ENCODE results near the gene ME2. TPM values are rescaled to one million over a fixed set of nuclear protein-coding genes. Genes with fewer than 3 reads are reported as not detected.
A peak's percentile ranks its signal among the peaks of the same experiment; 100 is the strongest.

ME2 gene
- polyA plus RNA-seq, 2 donors: 7.3 to 12.2 TPM

- H3K27me3 ChIP-seq (ENCODE audit: control insufficient read depth in 1 of 2, insufficient read depth in 2 of 2, low read length in 2 of 2): no peaks in the 10 kb centered on the region
- 86% methylated on average over 3 of the region's 3 CpGs for WGBS, 2 donors
- H3K4me1 ChIP-seq (ENCODE audit: control insufficient read depth in 2 of 2, insufficient read depth in 2 of 2, low read length in 1 of 2): peaks cover 0 to 3% of the 10 kb centered on the region in 2 donors
- no peak overlapping the region for H3K4me3 ChIP-seq (ENCODE audit: low read depth in 1 of 2, low read length in 2 of 2)
- no peak overlapping the region for H3K27ac ChIP-seq (ENCODE audit: low read depth in 2 of 2, low read length in 1 of 2)
- H3K9me3 ChIP-seq (ENCODE audit: control insufficient read depth in 2 of 2, insufficient read depth in 1 of 2, low read depth in 1 of 2, low read length in 1 of 2): no peaks in the 10 kb centered on the region
- no peaks in the 10 kb centered on the region for H3K36me3 ChIP-seq (ENCODE audit: control insufficient read depth in 2 of 2, insufficient read depth in 2 of 2, low read length in 1 of 2)
These were observed 21.2 kb upstream of the ME2 start for GRCh38 chr18:50857694-50858093.

GRCh38 chr18:50859793-50860555 lies 18.9 kb upstream of the ME2 start:
- H3K4me1 ChIP-seq (ENCODE audit: control insufficient read depth in 2 of 2, insufficient read depth in 2 of 2, low read length in 1 of 2): no peaks in the 10 kb centered on the region
- no peaks in the 10 kb centered on the region for H3K36me3 ChIP-seq (ENCODE audit: control insufficient read depth in 2 of 2, insufficient read depth in 2 of 2, low read length in 1 of 2)
- H3K4me3 ChIP-seq (ENCODE audit: low read depth in 1 of 2, low read length in 2 of 2): no peak overlapping the region
- H3K27ac ChIP-seq (ENCODE audit: low read depth in 2 of 2, low read length in 1 of 2): no peak overlapping the region
- no peaks in the 10 kb centered on the region for H3K27me3 ChIP-seq (ENCODE audit: control insufficient read depth in 1 of 2, insufficient read depth in 2 of 2, low read length in 2 of 2)
- H3K9me3 ChIP-seq (ENCODE audit: control insufficient read depth in 2 of 2, insufficient read depth in 1 of 2, low read depth in 1 of 2, low read length in 1 of 2): no peaks in the 10 kb centered on the region

GRCh38 chr18:50861617-50862016 lies 17.3 kb upstream of the ME2 start:
- H3K9me3 ChIP-seq (ENCODE audit: control insufficient read depth in 2 of 2, insufficient read depth in 1 of 2, low read depth in 1 of 2, low read length in 1 of 2): no peaks in the 10 kb centered on the region
- no peak overlapping the region for H3K27ac ChIP-seq (ENCODE audit: low read depth in 2 of 2, low read length in 1 of 2)
- H3K4me3 ChIP-seq (ENCODE audit: low read depth in 1 of 2, low read length in 2 of 2): no peak overlapping the region
- H3K36me3 ChIP-seq (ENCODE audit: control insufficient read depth in 2 of 2, insufficient read depth in 2 of 2, low read length in 1 of 2): no peaks in the 10 kb centered on the region
- no peaks in the 10 kb centered on the region for H3K27me3 ChIP-seq (ENCODE audit: control insufficient read depth in 1 of 2, insufficient read depth in 2 of 2, low read length in 2 of 2)
- WGBS, 2 donors: 87 to 88% methylated on average over 1 of the region's 1 CpG
- no peaks in the 10 kb centered on the region for H3K4me1 ChIP-seq (ENCODE audit: control insufficient read depth in 2 of 2, insufficient read depth in 2 of 2, low read length in 1 of 2)

- Histone ChIP-seq H3K27me3 (ENCODE audit: control insufficient read depth in 1 of 2, insufficient read depth in 2 of 2, low read length in 2 of 2) (no peaks in the 10 kb centered on the region), H3K4me1 (ENCODE audit: control insufficient read depth in 2 of 2, insufficient read depth in 2 of 2, low read length in 1 of 2) (no peaks in the 10 kb centered on the region), H3K4me3 (ENCODE audit: low read depth in 1 of 2, low read length in 2 of 2) (no peak overlapping the region), H3K36me3 (ENCODE audit: control insufficient read depth in 2 of 2, insufficient read depth in 2 of 2, low read length in 1 of 2) (no peaks in the 10 kb centered on the region), H3K9me3 (ENCODE audit: control insufficient read depth in 2 of 2, insufficient read depth in 1 of 2, low read depth in 1 of 2, low read length in 1 of 2) (no peaks in the 10 kb centered on the region), H3K27ac (ENCODE audit: low read depth in 2 of 2, low read length in 1 of 2) (no peak overlapping the region)
- 76 to 81% methylated on average over 2 of the region's 2 CpGs for WGBS, 2 donors
These were observed 16.5 kb upstream of the ME2 start for GRCh38 chr18:50862401-50862800.

- no peak overlapping the region for H3K4me3 ChIP-seq (ENCODE audit: low read depth in 1 of 2, low read length in 2 of 2)
- WGBS, 2 donors: 48 to 59% methylated on average over 4 of the region's 4 CpGs
- no peak overlapping the region for H3K27ac ChIP-seq (ENCODE audit: low read depth in 2 of 2, low read length in 1 of 2)
- no peaks in the 10 kb centered on the region for H3K9me3 ChIP-seq (ENCODE audit: control insufficient read depth in 2 of 2, insufficient read depth in 1 of 2, low read depth in 1 of 2, low read length in 1 of 2)
- H3K4me1 ChIP-seq (ENCODE audit: control insufficient read depth in 2 of 2, insufficient read depth in 2 of 2, low read length in 1 of 2): no peaks in the 10 kb centered on the region
- no peaks in the 10 kb centered on the region for H3K27me3 ChIP-seq (ENCODE audit: control insufficient read depth in 1 of 2, insufficient read depth in 2 of 2, low read length in 2 of 2)
- H3K36me3 ChIP-seq (ENCODE audit: control insufficient read depth in 2 of 2, insufficient read depth in 2 of 2, low read length in 1 of 2): no peaks in the 10 kb centered on the region
These were observed 15.0 kb upstream of the ME2 start for GRCh38 chr18:50863840-50864375.

- Histone ChIP-seq H3K4me1 (ENCODE audit: control insufficient read depth in 2 of 2, insufficient read depth in 2 of 2, low read length in 1 of 2) (no peaks in the 10 kb centered on the region), H3K36me3 (ENCODE audit: control insufficient read depth in 2 of 2, insufficient read depth in 2 of 2, low read length in 1 of 2) (no peaks in the 10 kb centered on the region), H3K27me3 (ENCODE audit: control insufficient read depth in 1 of 2, insufficient read depth in 2 of 2, low read length in 2 of 2) (no peaks in the 10 kb centered on the region), H3K9me3 (ENCODE audit: control insufficient read depth in 2 of 2, insufficient read depth in 1 of 2, low read depth in 1 of 2, low read length in 1 of 2) (no peaks in the 10 kb centered on the region), H3K4me3 (ENCODE audit: low read depth in 1 of 2, low read length in 2 of 2) (no peak overlapping the region), H3K27ac (ENCODE audit: low read depth in 2 of 2, low read length in 1 of 2) (no peak overlapping the region)
These were observed 12.2 kb upstream of the ME2 start for GRCh38 chr18:50866765-50867164.

- 60 to 67% methylated on average over 4 of the region's 4 CpGs for WGBS, 2 donors
- no peaks in the 10 kb centered on the region for H3K36me3 ChIP-seq (ENCODE audit: control insufficient read depth in 2 of 2, insufficient read depth in 2 of 2, low read length in 1 of 2)
- H3K9me3 ChIP-seq (ENCODE audit: control insufficient read depth in 2 of 2, insufficient read depth in 1 of 2, low read depth in 1 of 2, low read length in 1 of 2): no peaks in the 10 kb centered on the region
- H3K27ac ChIP-seq (ENCODE audit: low read depth in 2 of 2, low read length in 1 of 2): peak overlapping the region; percentile 58 to 62
- H3K4me3 ChIP-seq (ENCODE audit: low read depth in 1 of 2, low read length in 2 of 2): no peak overlapping the region
- H3K27me3 ChIP-seq (ENCODE audit: control insufficient read depth in 1 of 2, insufficient read depth in 2 of 2, low read length in 2 of 2): no peaks in the 10 kb centered on the region
- H3K4me1 ChIP-seq (ENCODE audit: control insufficient read depth in 2 of 2, insufficient read depth in 2 of 2, low read length in 1 of 2): no peaks in the 10 kb centered on the region
These were observed 9.8 kb upstream of the ME2 start for GRCh38 chr18:50869150-50869549.

GRCh38 chr18:50870138-50870845 lies 8.6 kb upstream of the ME2 start:
- Histone ChIP-seq H3K27me3 (ENCODE audit: control insufficient read depth in 1 of 2, insufficient read depth in 2 of 2, low read length in 2 of 2) (no peaks in the 10 kb centered on the region), H3K9me3 (ENCODE audit: control insufficient read depth in 2 of 2, insufficient read depth in 1 of 2, low read depth in 1 of 2, low read length in 1 of 2) (no peaks in the 10 kb centered on the region), H3K4me3 (ENCODE audit: low read depth in 1 of 2, low read length in 2 of 2) (no peak overlapping the region), H3K4me1 (ENCODE audit: control insufficient read depth in 2 of 2, insufficient read depth in 2 of 2, low read length in 1 of 2) (no peaks in the 10 kb centered on the region), H3K27ac (ENCODE audit: low read depth in 2 of 2, low read length in 1 of 2) (peak overlapping the region in 1 of 2 donors; percentile 85), H3K36me3 (ENCODE audit: control insufficient read depth in 2 of 2, insufficient read depth in 2 of 2, low read length in 1 of 2) (no peaks in the 10 kb centered on the region)
- 49 to 65% methylated on average over 7 of the region's 7 CpGs for WGBS, 2 donors

GRCh38 chr18:50871846-50872245 lies 7.1 kb upstream of the ME2 start:
- Histone ChIP-seq H3K4me1 (ENCODE audit: control insufficient read depth in 2 of 2, insufficient read depth in 2 of 2, low read length in 1 of 2) (no peaks in the 10 kb centered on the region), H3K36me3 (ENCODE audit: control insufficient read depth in 2 of 2, insufficient read depth in 2 of 2, low read length in 1 of 2) (no peaks in the 10 kb centered on the region), H3K27ac (ENCODE audit: low read depth in 2 of 2, low read length in 1 of 2) (no peak overlapping the region), H3K4me3 (ENCODE audit: low read depth in 1 of 2, low read length in 2 of 2) (no peak overlapping the region), H3K9me3 (ENCODE audit: control insufficient read depth in 2 of 2, insufficient read depth in 1 of 2, low read depth in 1 of 2, low read length in 1 of 2) (no peaks in the 10 kb centered on the region), H3K27me3 (ENCODE audit: control insufficient read depth in 1 of 2, insufficient read depth in 2 of 2, low read length in 2 of 2) (no peaks in the 10 kb centered on the region)
- WGBS, 2 donors: 68 to 69% methylated on average over 3 of the region's 3 CpGs

Measured in esophagus (tissue), 2 donors.